Ovary (tissue), 9 donors: ENCODE measurements around the gene PSMC3. TPM values are rescaled to one million over a fixed set of nuclear protein-coding genes. Genes with fewer than 3 reads are reported as not detected.

Experiments used
- DNase-seq, 5 donors: peaks; one replicate each; pipeline ENCODE4 v3.0.0-alpha.2; 2019 to 2020
- H3K27ac ChIP-seq, 2 donors: fragments of 200-600 bp; one replicate each; pipeline versions ENCODE4 v1.5.1 to v1.8.0; 2019 to 2022
- H3K27me3 ChIP-seq: fragments of 200-600 bp; one replicate; pipeline ENCODE4 v1.8.0; 2022
- H3K36me3 ChIP-seq: fragments of 200-600 bp; sonication (generic); one replicate; pipeline ENCODE4 v1.5.1; 2019
- H3K4me1 ChIP-seq: one replicate; pipeline ENCODE4 v1.8.1; 2013; ENCODE audit warnings: mild to moderate bottlenecking, moderate library complexity; ENCODE audit not compliant: insufficient read depth
- H3K4me3 ChIP-seq: fragments of 200-600 bp; sonication (generic); one replicate; pipeline ENCODE4 v1.5.1; 2017
- H3K9me3 ChIP-seq, 2 donors: fragments of 200-600 bp in 1 of 2; sonication (generic) in 1 of 2; one replicate each; pipeline versions ENCODE4 v1.5.1 to v1.8.1; 2013 to 2019; ENCODE audit warnings: mild to moderate bottlenecking in 1 of 2, moderate library complexity in 1 of 2
- EP300 ChIP-seq: sonication (generic); formaldehyde crosslinking; IDR thresholded peaks from one replicate; pipeline ENCODE4 v1.6.1; 2017; ENCODE audit warnings: antibody characterized with exemption
- POLR2A ChIP-seq: fragments of 450-650 bp; IDR thresholded peaks from one replicate; pipeline ENCODE4 v1.6.1; 2017; ENCODE audit warnings: antibody characterized with exemption, mild to moderate bottlenecking, moderate library complexity
- WGBS, 3 donors: extraction: QIAGEN DNeasy Blood & Tissue Kit in 1 of 3; methylation state at CpG; one replicate each; pipeline versions ENCODE4 v1.1.5 to v1.1.7; 2013 to 2017; 5-methylcytosine and 5-hydroxymethylcytosine counted together
- intact Hi-C, 4 donors: fragments of 100-400 bp; cut with DNase I; formaldehyde crosslinking; loops; one replicate each; pipeline versions ENCODE4 v1.11.0 to v1.15.1; 2022 to 2023
- polyA plus RNA-seq, 2 donors: library from polyadenylated mRNA; stranded (reverse); fragments of 200-250 nt in 1 of 2; fragments of 350-450 nt in 1 of 2; fragmentation: Illumina TruSeq in 1 of 2; extraction: RNeasy Lipid Tissue Mini Kit (QIAGEN cat#74804) in 1 of 2; gene quantifications; one replicate each; pipeline ENCODE4 v1.2.3, GENCODE V29; 2013 to 2014
- total RNA-seq, 7 donors: library from RNA; depleted of rRNA in 2 of 7; stranded (reverse); fragments of >200 nt in 2 of 7; fragmentation: NEBNext Ultra II Directional in 3 of 7; extraction: Animal tissue kit (Norgen Biotek cat#: 25700) in 3 of 7; gene quantifications; one replicate each; pipeline versions ENCODE4 v1.1.0 to v1.2.4, GENCODE V29; 2016 to 2023
- TF ChIP-seq, protein P1 (sequence below), 3 donors: fragments of 450-650 bp in 2 of 3; fragments of 200-600 bp in 1 of 3; IDR thresholded peaks; one replicate each; pipeline versions ENCODE4 v1.5.1 to v1.8.0; 2016 to 2022; ENCODE audit warnings: antibody characterized with exemption in 3 of 3, mild to moderate bottlenecking in 1 of 3
- donor health status: DM: no; HTN: no; CAD: no; lungs with moderate emphysema.
- donor health status: DM: no; HTN: no; CAD: no.
- donor health status: Bipolar disorder and iron deficiency.
- donor health status: DM: yes; HTN: yes; CAD: no.
- donor health status: DM: no; HTN: no; CAD: no.
- donor health status: DM: yes; HTN: yes; CAD: no.

PSMC3 gene
- total and polyA plus RNA-seq, 9 donors = 60.7 to 267 (median 87.2) TPM

GRCh38 chr11:47383071-47383470, 43.2 kb downstream of the PSMC3 start:
- H3K4me1 ChIP-seq = no peaks in the 10 kb centered on the region
- no peaks in the 10 kb centered on the region for H3K9me3 ChIP-seq
- intact Hi-C loops = no loop called here
- no peak for DNase-seq
- 61 to 73% (median 70%) methylated on average over 4 of the region's 4 CpGs for WGBS, 3 donors
- TF ChIP-seq, protein P1, sequence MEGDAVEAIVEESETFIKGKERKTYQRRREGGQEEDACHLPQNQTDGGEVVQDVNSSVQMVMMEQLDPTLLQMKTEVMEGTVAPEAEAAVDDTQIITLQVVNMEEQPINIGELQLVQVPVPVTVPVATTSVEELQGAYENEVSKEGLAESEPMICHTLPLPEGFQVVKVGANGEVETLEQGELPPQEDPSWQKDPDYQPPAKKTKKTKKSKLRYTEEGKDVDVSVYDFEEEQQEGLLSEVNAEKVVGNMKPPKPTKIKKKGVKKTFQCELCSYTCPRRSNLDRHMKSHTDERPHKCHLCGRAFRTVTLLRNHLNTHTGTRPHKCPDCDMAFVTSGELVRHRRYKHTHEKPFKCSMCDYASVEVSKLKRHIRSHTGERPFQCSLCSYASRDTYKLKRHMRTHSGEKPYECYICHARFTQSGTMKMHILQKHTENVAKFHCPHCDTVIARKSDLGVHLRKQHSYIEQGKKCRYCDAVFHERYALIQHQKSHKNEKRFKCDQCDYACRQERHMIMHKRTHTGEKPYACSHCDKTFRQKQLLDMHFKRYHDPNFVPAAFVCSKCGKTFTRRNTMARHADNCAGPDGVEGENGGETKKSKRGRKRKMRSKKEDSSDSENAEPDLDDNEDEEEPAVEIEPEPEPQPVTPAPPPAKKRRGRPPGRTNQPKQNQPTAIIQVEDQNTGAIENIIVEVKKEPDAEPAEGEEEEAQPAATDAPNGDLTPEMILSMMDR (IDR thresholded peaks at IDR 0.05) = no peak
- TF ChIP-seq POLR2A (no peak), EP300 (no peak)
- no peak overlapping the region for H3K4me3 ChIP-seq
- H3K27me3 ChIP-seq = no peaks in the 10 kb centered on the region
- no peaks in the 10 kb centered on the region for H3K36me3 ChIP-seq
- no peak overlapping the region for H3K27ac ChIP-seq

- intact Hi-C loops = no loop called here
- no peaks in the 10 kb centered on the region for H3K4me1 ChIP-seq
- WGBS, 3 donors = 93 to 99% (median 97%) methylated on average over 2 of the region's 2 CpGs
- H3K36me3 ChIP-seq = no peaks in the 10 kb centered on the region
- no peak overlapping the region for H3K27ac ChIP-seq
- no peak for DNase-seq
- no peaks in the 10 kb centered on the region for H3K27me3 ChIP-seq
- no peaks in the 10 kb centered on the region for H3K9me3 ChIP-seq
- H3K4me3 ChIP-seq = no peak overlapping the region
- TF ChIP-seq EP300 (no peak), POLR2A (no peak)
- TF ChIP-seq, protein P1 (IDR thresholded peaks at IDR 0.05) = no peak
These were observed 46.2 kb downstream of the PSMC3 start for GRCh38 chr11:47380078-47380477.

DNA sequence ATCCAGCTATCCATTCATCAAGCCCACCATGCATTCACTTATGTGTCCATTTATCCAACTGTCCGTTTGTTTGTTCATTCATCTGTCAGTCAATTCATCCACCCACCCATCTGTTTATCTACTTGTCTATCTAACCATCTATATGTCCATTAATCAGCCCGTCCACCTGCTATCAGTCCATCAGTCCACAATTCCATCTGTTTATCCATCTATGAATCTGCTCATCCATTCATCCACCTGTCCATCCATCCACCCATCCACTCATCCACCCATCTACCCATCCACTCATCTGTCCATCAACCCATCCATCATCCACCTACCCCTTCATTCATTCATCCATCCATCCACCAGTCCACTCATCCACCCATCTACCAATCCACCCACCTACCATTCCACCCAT, 46.9 kb downstream of the PSMC3 start:
- no peaks in the 10 kb centered on the region for H3K4me1 ChIP-seq
- no peaks in the 10 kb centered on the region for H3K36me3 ChIP-seq
- H3K4me3 ChIP-seq = no peak overlapping the region
- TF ChIP-seq, protein P1 (IDR thresholded peaks at IDR 0.05) = no peak
- TF ChIP-seq EP300 (no peak), POLR2A (no peak)
- WGBS, 3 donors = 83 to 90% (median 84%) methylated on average over 2 of the region's 2 CpGs
- no peak overlapping the region for H3K27ac ChIP-seq
- no peaks in the 10 kb centered on the region for H3K27me3 ChIP-seq
- no peaks in the 10 kb centered on the region for H3K9me3 ChIP-seq
- intact Hi-C loops = loop anchor here (5.0 to 10.0 kb wide), 3 partner anchors 73 to 235 kb away; no protein-coding TSS in a partner anchor
- no peak for DNase-seq

GRCh38 chr11:47378836-47379170, 47.4 kb downstream of the PSMC3 start:
- Histone ChIP-seq H3K27ac (no peak overlapping the region), H3K9me3 (no peaks in the 10 kb centered on the region), H3K4me3 (no peak overlapping the region), H3K27me3 (no peaks in the 10 kb centered on the region), H3K36me3 (no peaks in the 10 kb centered on the region), H3K4me1 (no peaks in the 10 kb centered on the region)
- intact Hi-C loops = loop anchor here (5.0 to 10.0 kb wide), 3 partner anchors 73 to 236 kb away; no protein-coding TSS in a partner anchor
- peak in 1 of 5 donors; percentile 11 for DNase-seq
- TF ChIP-seq POLR2A (no peak), EP300 (no peak)
- TF ChIP-seq, protein P1 (IDR thresholded peaks at IDR 0.05) = no peak
